Measurements from ENCODE around the gene NPM1. TPM values are rescaled to one million over a fixed set of nuclear protein-coding genes. Genes with fewer than 3 reads are reported as not detected.

NPM1 gene
- total and polyA plus RNA-seq, 2 of the 13 experiments (the other 11 are each of a cell fraction or from before 2014, with no cell fraction given) = 2,047 to 3,353 TPM

DNA sequence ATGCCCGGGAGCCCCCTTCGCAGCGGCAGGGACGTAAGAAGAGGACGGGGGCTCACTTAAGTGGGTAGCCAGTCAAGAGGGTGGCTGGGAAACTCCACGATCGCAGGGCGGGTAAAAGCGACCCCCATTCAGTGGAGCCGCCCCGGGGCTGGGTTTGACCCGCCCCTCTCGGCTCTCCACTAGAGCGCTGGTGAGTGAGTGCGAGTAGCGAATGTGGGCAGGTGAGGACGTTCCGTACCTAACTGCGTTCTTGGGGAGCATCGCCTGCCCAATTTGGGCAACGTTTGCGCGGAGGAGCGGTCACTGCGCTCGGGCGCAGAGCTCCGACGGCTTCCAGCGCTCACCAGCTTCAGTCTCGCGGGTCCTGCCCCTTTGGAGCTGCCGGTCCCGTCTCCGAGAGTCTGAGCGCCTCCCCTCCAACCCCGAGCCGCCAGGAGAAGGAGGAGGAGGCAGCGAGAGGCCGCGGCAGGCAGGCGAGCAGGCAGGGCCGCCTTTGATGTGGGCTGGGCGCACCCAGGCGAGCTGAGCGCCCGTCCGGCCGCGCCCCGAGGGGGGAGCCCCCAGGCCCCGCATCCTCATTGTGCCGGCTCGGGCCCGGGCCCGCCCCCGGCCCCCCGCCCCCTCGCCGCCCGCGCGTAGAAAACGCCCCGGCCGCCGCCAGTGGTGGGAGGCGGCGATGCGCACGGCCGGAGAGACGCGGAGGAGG lies 31.5 kb downstream of the NPM1 start, which contains the start of gene FGF18 (continued):
- TF ChIP-seq, protein P1, sequence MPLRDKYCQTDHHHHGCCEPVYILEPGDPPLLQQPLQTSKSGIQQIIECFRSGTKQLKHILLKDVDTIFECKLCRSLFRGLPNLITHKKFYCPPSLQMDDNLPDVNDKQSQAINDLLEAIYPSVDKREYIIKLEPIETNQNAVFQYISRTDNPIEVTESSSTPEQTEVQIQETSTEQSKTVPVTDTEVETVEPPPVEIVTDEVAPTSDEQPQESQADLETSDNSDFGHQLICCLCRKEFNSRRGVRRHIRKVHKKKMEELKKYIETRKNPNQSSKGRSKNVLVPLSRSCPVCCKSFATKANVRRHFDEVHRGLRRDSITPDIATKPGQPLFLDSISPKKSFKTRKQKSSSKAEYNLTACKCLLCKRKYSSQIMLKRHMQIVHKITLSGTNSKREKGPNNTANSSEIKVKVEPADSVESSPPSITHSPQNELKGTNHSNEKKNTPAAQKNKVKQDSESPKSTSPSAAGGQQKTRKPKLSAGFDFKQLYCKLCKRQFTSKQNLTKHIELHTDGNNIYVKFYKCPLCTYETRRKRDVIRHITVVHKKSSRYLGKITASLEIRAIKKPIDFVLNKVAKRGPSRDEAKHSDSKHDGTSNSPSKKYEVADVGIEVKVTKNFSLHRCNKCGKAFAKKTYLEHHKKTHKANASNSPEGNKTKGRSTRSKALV (CRISPR knock-in tag; IDR thresholded peaks at IDR 0.05) = peak; percentile 97
- TF ChIP-seq ZMYM2 (CRISPR knock-in tag; IDR thresholded peaks at IDR 0.05) (no peak), ZNF333 (CRISPR knock-in tag; IDR thresholded peaks at IDR 0.05; ENCODE audit: borderline replicate concordance) (peak; percentile 2; the same call in 1 of the 2 replicates), ZBTB7B (CRISPR knock-in tag; IDR thresholded peaks at IDR 0.05) (peak; percentile 71; the same call in 1 of the 2 replicates), ZNF260 (CRISPR knock-in tag; IDR thresholded peaks at IDR 0.05; ENCODE audit: borderline replicate concordance, low read depth) (no peak), TMF1 (CRISPR knock-in tag; IDR thresholded peaks at IDR 0.05; ENCODE audit: low read depth) (0 out of 2 replicates have a peak, but pooled peaks have one; percentile 75), XRCC5 (optimal IDR thresholded peaks at IDR 0.05; ENCODE audit: low read length) (peak; percentile 37), IRX3 (CRISPR knock-in tag; IDR thresholded peaks at IDR 0.05; ENCODE audit: borderline replicate concordance, low read depth) (0 out of 2 replicates have a peak, but pooled peaks have one; percentile 29), HNRNPLL (IDR thresholded peaks at IDR 0.05; ENCODE audit: low read depth, low read length, poor library complexity, severe bottlenecking) (peak; percentile 50), NONO (IDR thresholded peaks at IDR 0.05) (no peak), NONO (CRISPR knock-in tag; conservative IDR thresholded peaks at IDR 0.05) (0 out of 2 replicates have a peak, but pooled peaks have one; percentile 12), ZFP90 (CRISPR knock-in tag; IDR thresholded peaks at IDR 0.05; ENCODE audit: borderline replicate concordance) (no peak), ZNF354B (CRISPR knock-in tag; IDR thresholded peaks at IDR 0.05) (0 out of 2 replicates have a peak, but pooled peaks have one; percentile 18), ZNF124 (CRISPR knock-in tag; IDR thresholded peaks at IDR 0.05) (0 out of 2 replicates have a peak, but pooled peaks have one; percentile 28), MTF2 (CRISPR knock-in tag; IDR thresholded peaks at IDR 0.05; ENCODE audit: borderline replicate concordance) (peak; percentile 66; the same call in 1 of the 2 replicates), ZNF761 (CRISPR knock-in tag; conservative IDR thresholded peaks at IDR 0.05) (0 out of 2 replicates have a peak, but pooled peaks have one; percentile 55), ZNF256 (CRISPR knock-in tag; conservative IDR thresholded peaks at IDR 0.05) (0 out of 2 replicates have a peak, but pooled peaks have one; percentile 0)
- TF ChIP-seq, protein P2, sequence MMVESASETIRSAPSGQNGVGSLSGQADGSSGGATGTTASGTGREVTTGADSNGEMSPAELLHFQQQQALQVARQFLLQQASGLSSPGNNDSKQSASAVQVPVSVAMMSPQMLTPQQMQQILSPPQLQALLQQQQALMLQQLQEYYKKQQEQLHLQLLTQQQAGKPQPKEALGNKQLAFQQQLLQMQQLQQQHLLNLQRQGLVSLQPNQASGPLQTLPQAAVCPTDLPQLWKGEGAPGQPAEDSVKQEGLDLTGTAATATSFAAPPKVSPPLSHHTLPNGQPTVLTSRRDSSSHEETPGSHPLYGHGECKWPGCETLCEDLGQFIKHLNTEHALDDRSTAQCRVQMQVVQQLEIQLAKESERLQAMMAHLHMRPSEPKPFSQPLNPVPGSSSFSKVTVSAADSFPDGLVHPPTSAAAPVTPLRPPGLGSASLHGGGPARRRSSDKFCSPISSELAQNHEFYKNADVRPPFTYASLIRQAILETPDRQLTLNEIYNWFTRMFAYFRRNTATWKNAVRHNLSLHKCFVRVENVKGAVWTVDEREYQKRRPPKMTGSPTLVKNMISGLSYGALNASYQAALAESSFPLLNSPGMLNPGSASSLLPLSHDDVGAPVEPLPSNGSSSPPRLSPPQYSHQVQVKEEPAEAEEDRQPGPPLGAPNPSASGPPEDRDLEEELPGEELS (CRISPR knock-in tag; IDR thresholded peaks at IDR 0.05) = 0 out of 2 replicates have a peak, but pooled peaks have one; percentile 5
- TF ChIP-seq, protein P3, sequence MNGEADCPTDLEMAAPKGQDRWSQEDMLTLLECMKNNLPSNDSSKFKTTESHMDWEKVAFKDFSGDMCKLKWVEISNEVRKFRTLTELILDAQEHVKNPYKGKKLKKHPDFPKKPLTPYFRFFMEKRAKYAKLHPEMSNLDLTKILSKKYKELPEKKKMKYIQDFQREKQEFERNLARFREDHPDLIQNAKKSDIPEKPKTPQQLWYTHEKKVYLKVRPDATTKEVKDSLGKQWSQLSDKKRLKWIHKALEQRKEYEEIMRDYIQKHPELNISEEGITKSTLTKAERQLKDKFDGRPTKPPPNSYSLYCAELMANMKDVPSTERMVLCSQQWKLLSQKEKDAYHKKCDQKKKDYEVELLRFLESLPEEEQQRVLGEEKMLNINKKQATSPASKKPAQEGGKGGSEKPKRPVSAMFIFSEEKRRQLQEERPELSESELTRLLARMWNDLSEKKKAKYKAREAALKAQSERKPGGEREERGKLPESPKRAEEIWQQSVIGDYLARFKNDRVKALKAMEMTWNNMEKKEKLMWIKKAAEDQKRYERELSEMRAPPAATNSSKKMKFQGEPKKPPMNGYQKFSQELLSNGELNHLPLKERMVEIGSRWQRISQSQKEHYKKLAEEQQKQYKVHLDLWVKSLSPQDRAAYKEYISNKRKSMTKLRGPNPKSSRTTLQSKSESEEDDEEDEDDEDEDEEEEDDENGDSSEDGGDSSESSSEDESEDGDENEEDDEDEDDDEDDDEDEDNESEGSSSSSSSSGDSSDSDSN (CRISPR knock-in tag; IDR thresholded peaks at IDR 0.05) = peak; percentile 6; the same call in 1 of the 2 replicates
- TF ChIP-seq, protein P4, sequence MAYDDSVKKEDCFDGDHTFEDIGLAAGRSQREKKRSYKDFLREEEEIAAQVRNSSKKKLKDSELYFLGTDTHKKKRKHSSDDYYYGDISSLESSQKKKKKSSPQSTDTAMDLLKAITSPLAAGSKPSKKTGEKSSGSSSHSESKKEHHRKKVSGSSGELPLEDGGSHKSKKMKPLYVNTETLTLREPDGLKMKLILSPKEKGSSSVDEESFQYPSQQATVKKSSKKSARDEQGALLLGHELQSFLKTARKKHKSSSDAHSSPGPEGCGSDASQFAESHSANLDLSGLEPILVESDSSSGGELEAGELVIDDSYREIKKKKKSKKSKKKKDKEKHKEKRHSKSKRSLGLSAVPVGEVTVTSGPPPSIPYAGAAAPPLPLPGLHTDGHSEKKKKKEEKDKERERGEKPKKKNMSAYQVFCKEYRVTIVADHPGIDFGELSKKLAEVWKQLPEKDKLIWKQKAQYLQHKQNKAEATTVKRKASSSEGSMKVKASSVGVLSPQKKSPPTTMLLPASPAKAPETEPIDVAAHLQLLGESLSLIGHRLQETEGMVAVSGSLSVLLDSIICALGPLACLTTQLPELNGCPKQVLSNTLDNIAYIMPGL (CRISPR knock-in tag; IDR thresholded peaks at IDR 0.05; ENCODE audit: borderline replicate concordance in 1 of 2, low read depth in 1 of 2) = no peak

Data from HepG2 (cell line).